Neural progenitor cell (in vitro differentiated cells): ENCODE data around the gene COL19A1. TPM values are rescaled to one million over a fixed set of nuclear protein-coding genes. Genes with fewer than 3 reads are reported as not detected.

Source experiments
- DNase-seq: peaks from one replicate; pipeline ENCODE4 v3.0.0-alpha.2; 2016; ENCODE audit warnings: low spot score
- H2AFZ ChIP-seq: fragments of 200-600 bp; sonication (generic); replicated peaks from 2 replicates; pipeline ENCODE4 v1.6.1; 2016; ENCODE audit warnings: antibody characterized with exemption
- H3F3A ChIP-seq: fragments of 200-600 bp; sonication (generic); 2 replicates; pipeline ENCODE4 v1.6.1; 2016; ENCODE audit warnings: antibody characterized with exemption, low read depth
- H3K27ac ChIP-seq: fragments of 200-600 bp; sonication (generic); 2 replicates; pipeline ENCODE4 v1.5.1; 2016; ENCODE audit warnings: mild to moderate bottlenecking
- H3K27me3 ChIP-seq: fragments of 200-600 bp; sonication (generic); 2 replicates; pipeline ENCODE4 v1.6.1; 2016; ENCODE audit warnings: mild to moderate bottlenecking, moderate library complexity
- H3K36me3 ChIP-seq: fragments of 200-600 bp; sonication (generic); 2 replicates; pipeline ENCODE4 v1.5.1; 2016
- H3K4me1 ChIP-seq: fragments of 200-600 bp; sonication (generic); 2 replicates; pipeline ENCODE4 v1.6.1; 2016; ENCODE audit warnings: mixed run types
- H3K4me2 ChIP-seq: fragments of 200-600 bp; sonication (generic); 2 replicates; pipeline ENCODE4 v1.6.1; 2016
- H3K4me3 ChIP-seq: fragments of 200-600 bp; sonication (generic); 2 replicates; pipeline ENCODE4 v1.5.1; 2016
- H3K79me2 ChIP-seq: fragments of 200-600 bp; sonication (generic); 2 replicates; pipeline ENCODE4 v1.6.1; 2016; ENCODE audit warnings: low read depth
- H3K9ac ChIP-seq: fragments of 200-600 bp; sonication (generic); 2 replicates; pipeline ENCODE4 v1.6.1; 2016
- H3K9me3 ChIP-seq: fragments of 200-600 bp; sonication (generic); 2 replicates; pipeline ENCODE4 v1.5.1; 2016; ENCODE audit warnings: low read depth
- H4K20me1 ChIP-seq: fragments of 200-600 bp; sonication (generic); 2 replicates; pipeline ENCODE4 v1.6.1; 2016; ENCODE audit warnings: low read depth
- H3K27ac Mint-ChIP-seq: 3 replicates; pipeline ENCODE4 v1.8.0; 2021; ENCODE audit warnings: mixed read lengths
- H3K27me3 Mint-ChIP-seq: 2 replicates; pipeline ENCODE4 v1.8.0; 2022; ENCODE audit warnings: low read depth, mild to moderate bottlenecking, inconsistent platforms, moderate library complexity, mixed read lengths; ENCODE audit not compliant: insufficient read depth
- H3K36me3 Mint-ChIP-seq: 3 replicates; pipeline ENCODE4 v1.8.0; 2021; ENCODE audit warnings: mixed read lengths
- H3K4me1 Mint-ChIP-seq: 3 replicates; pipeline ENCODE4 v1.8.0; 2021; ENCODE audit warnings: mixed read lengths
- H3K4me3 Mint-ChIP-seq: 3 replicates; pipeline ENCODE4 v1.8.0; 2021; ENCODE audit warnings: mild to moderate bottlenecking, moderate library complexity, mixed read lengths
- H3K9me3 Mint-ChIP-seq: 3 replicates; pipeline ENCODE4 v1.8.0; 2020; ENCODE audit warnings: mixed read lengths
- CTCF ChIP-seq: fragments of 200-600 bp; sonication (generic); IDR thresholded peaks from 2 replicates; pipeline ENCODE4 v1.5.1; 2017; ENCODE audit warnings: antibody characterized with exemption, mild to moderate bottlenecking
- EZH2 ChIP-seq: fragments of 200-600 bp; sonication (generic); IDR thresholded peaks from 2 replicates; pipeline ENCODE4 v1.6.1; 2017; ENCODE audit warnings: antibody characterized with exemption, mild to moderate bottlenecking, moderate library complexity
- EZH2phosphoT487 ChIP-seq: fragments of 200-600 bp; sonication (generic); IDR thresholded peaks from 2 replicates; pipeline ENCODE4 v1.6.1; 2017; ENCODE audit warnings: antibody characterized with exemption
- total RNA-seq: library from RNA; depleted of rRNA; stranded (reverse); fragments of >200 nt; gene quantifications from 2 replicates; pipeline ENCODE4 v1.2.3, GENCODE V29; 2015; ENCODE audit warnings: low replicate concordance

Gene COL19A1
- total RNA-seq, 1 donor from 2014 or later, result not detected

GRCh38 chr6:69974193-69974592 is 107.8 kb downstream of the COL19A1 start:
- H3K27me3 Mint-ChIP-seq, result peaks cover 2% of the 10 kb centered on the region

GRCh38 chr6:69976591-69977090 is 110.3 kb downstream of the COL19A1 start:
- H3K4me1 ChIP-seq, result peaks cover 12% of the 10 kb centered on the region
- H3K4me1 Mint-ChIP-seq, result peaks cover 11% of the 10 kb centered on the region
- H3K36me3 Mint-ChIP-seq, result no peaks in the 10 kb centered on the region
- no peaks in the 10 kb centered on the region for H3K9me3 Mint-ChIP-seq
- no peaks in the 10 kb centered on the region for H3F3A ChIP-seq
- no peak overlapping the region for H3K4me2 ChIP-seq
- no peak for DNase-seq
- H3K9me3 ChIP-seq, result no peaks in the 10 kb centered on the region
- no peak overlapping the region for H3K27ac Mint-ChIP-seq
- H2AFZ ChIP-seq, result no peak overlapping the region
- TF ChIP-seq EZH2phosphoT487 (no peak), CTCF (no peak), EZH2 (no peak)
- peaks cover 2% of the 10 kb centered on the region for H3K27me3 Mint-ChIP-seq
- H3K79me2 ChIP-seq, result no peaks in the 10 kb centered on the region
- H3K27ac ChIP-seq, result no peak overlapping the region
- no peak overlapping the region for H3K4me3 ChIP-seq
- no peaks in the 10 kb centered on the region for H4K20me1 ChIP-seq
- H3K9ac ChIP-seq, result no peak overlapping the region
- no peaks in the 10 kb centered on the region for H3K36me3 ChIP-seq
- no peaks in the 10 kb centered on the region for H3K27me3 ChIP-seq
- no peak overlapping the region for H3K4me3 Mint-ChIP-seq

More at GRCh38 chr6:69974193-69974592, 107.8 kb downstream of the COL19A1 start:
- no peaks in the 10 kb centered on the region for H3K9me3 Mint-ChIP-seq
- H3K4me3 Mint-ChIP-seq, result no peak overlapping the region
- no peak overlapping the region for H3K27ac Mint-ChIP-seq
- TF ChIP-seq CTCF, result no peak
- TF ChIP-seq EZH2phosphoT487, result no peak
- no peak for TF ChIP-seq EZH2
- peaks cover 11% of the 10 kb centered on the region for H3K4me1 Mint-ChIP-seq
- no peaks in the 10 kb centered on the region for H3F3A ChIP-seq
- no peak overlapping the region for H3K4me3 ChIP-seq
- no peak overlapping the region for H3K4me2 ChIP-seq
- no peaks in the 10 kb centered on the region for H3K36me3 Mint-ChIP-seq
- H3K36me3 ChIP-seq, result no peaks in the 10 kb centered on the region
- no peaks in the 10 kb centered on the region for H3K79me2 ChIP-seq
- no peak overlapping the region for H3K27ac ChIP-seq
- no peaks in the 10 kb centered on the region for H3K27me3 ChIP-seq
- H2AFZ ChIP-seq, result no peak overlapping the region
- H3K9me3 ChIP-seq, result no peaks in the 10 kb centered on the region
- H3K9ac ChIP-seq, result no peak overlapping the region
- H3K4me1 ChIP-seq, result peaks cover 12% of the 10 kb centered on the region
- no peak for DNase-seq
- H4K20me1 ChIP-seq, result no peaks in the 10 kb centered on the region

GRCh38 chr6:69980624-69981023 is 114.3 kb downstream of the COL19A1 start:
- Histone ChIP-seq H3K79me2 (no peaks in the 10 kb centered on the region), H3K4me2 (no peak overlapping the region), H3F3A (no peaks in the 10 kb centered on the region), H3K27ac (no peak overlapping the region), H3K36me3 (no peaks in the 10 kb centered on the region), H3K27me3 (no peaks in the 10 kb centered on the region), H3K9ac (no peak overlapping the region), H3K4me1 (no peaks in the 10 kb centered on the region), H3K9me3 (no peaks in the 10 kb centered on the region), H4K20me1 (no peaks in the 10 kb centered on the region), H3K4me3 (no peak overlapping the region), H2AFZ (no peak overlapping the region)
- Mint-ChIP-seq H3K27ac (no peak overlapping the region), H3K9me3 (no peaks in the 10 kb centered on the region), H3K4me3 (no peak overlapping the region), H3K36me3 (no peaks in the 10 kb centered on the region), H3K4me1 (no peaks in the 10 kb centered on the region), H3K27me3 (peaks cover 2% of the 10 kb centered on the region)
- DNase-seq, result no peak
- TF ChIP-seq EZH2phosphoT487 (no peak), CTCF (no peak), EZH2 (no peak)
